Prostate gland (tissue), 2 donors: ENCODE results near the gene TRIL.

Experiments used
- POLR2A ChIP-seq: fragments of 450-650 bp; IDR thresholded peaks from one replicate; pipeline ENCODE4 v1.6.1; 2016; ENCODE audit warnings: antibody characterized with exemption, mild to moderate bottlenecking
- POLR2AphosphoS5 ChIP-seq: sonication (generic); formaldehyde crosslinking; IDR thresholded peaks from one replicate; pipeline ENCODE4 v1.6.1; 2017; ENCODE audit warnings: antibody characterized with exemption
- TF ChIP-seq, protein P1 (sequence below), 4 experiments: fragments of 200-600 bp in 2 of 4; fragments of 450-650 bp in 2 of 4; sonication (generic) in 2 of 4; IDR thresholded peaks; 1 replicate in 3 of 4; 2 replicates in 1 of 4; pipeline ENCODE4 v1.5.1; 2016 to 2019; ENCODE audit warnings: antibody characterized with exemption in 4 of 4, mild to moderate bottlenecking in 2 of 4, moderate library complexity in 2 of 4

- TF ChIP-seq, protein P1, sequence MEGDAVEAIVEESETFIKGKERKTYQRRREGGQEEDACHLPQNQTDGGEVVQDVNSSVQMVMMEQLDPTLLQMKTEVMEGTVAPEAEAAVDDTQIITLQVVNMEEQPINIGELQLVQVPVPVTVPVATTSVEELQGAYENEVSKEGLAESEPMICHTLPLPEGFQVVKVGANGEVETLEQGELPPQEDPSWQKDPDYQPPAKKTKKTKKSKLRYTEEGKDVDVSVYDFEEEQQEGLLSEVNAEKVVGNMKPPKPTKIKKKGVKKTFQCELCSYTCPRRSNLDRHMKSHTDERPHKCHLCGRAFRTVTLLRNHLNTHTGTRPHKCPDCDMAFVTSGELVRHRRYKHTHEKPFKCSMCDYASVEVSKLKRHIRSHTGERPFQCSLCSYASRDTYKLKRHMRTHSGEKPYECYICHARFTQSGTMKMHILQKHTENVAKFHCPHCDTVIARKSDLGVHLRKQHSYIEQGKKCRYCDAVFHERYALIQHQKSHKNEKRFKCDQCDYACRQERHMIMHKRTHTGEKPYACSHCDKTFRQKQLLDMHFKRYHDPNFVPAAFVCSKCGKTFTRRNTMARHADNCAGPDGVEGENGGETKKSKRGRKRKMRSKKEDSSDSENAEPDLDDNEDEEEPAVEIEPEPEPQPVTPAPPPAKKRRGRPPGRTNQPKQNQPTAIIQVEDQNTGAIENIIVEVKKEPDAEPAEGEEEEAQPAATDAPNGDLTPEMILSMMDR (IDR thresholded peaks at IDR 0.05), result no peak
- no peak for TF ChIP-seq POLR2AphosphoS5
- no peak for TF ChIP-seq POLR2A
Measured at GRCh38 chr7:28931565-28931964, 26.6 kb downstream of the TRIL start.
